Measurements from ENCODE around the gene ENPP1.
A peak's percentile ranks its signal among the peaks of the same experiment; 100 is the strongest.

- TF ChIP-seq CTCF (conservative IDR thresholded peaks at IDR 0.05) (peak; percentile 57), ZFX (IDR thresholded peaks at IDR 0.05) (no peak)
These were observed 117.2 kb downstream of the ENPP1 start for GRCh38 chr6:131924881-131925474.
